ENCODE measurements around the gene SLC6A11.

SLC6A11 gene

DNA sequence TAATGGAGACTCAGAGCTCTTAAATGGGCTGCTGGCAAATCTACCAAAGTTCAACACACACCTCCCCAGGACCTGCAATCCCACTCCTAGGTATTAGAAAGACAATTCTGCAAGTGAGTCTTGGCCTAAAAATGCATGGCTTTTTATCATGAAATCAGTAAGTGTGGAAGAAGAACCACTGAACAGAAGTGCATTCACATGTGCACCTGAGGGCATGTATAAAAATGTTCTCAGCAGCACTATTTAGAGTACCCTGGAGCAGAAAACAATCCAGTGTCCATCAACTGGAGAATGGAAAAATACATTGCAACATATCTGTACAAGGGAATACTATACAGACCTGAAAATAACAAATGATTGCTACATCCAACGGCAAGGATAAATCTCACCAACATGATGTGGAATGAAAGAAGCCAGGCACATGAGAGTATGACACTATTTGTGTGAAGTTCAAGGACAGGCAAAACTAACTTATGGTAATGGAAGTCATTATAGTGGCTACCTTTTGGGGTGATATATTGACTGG, 168.4 kb downstream of the SLC6A11 start:
- no peak for DNase-seq

DNA sequence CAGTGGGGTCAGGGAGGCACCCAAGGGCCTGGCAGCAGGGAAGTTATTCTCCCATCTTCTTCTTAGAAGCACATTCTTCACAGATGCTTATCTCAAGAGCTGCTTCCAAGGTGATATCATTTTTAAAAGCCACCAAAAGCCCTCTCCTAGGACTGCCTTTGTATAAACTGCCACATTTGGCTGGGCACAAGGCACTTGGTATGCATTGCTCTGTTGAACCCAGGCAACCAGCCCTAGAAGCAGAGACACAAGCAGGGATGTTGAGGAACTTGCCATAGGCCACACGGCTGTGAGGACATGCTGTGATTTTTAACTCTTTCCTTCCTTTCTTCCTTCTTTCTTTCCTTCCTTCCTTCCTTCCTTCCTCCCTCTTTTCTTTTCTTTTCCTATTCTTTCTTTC, 169.2 kb downstream of the SLC6A11 start:
- no peak for DNase-seq

DNA sequence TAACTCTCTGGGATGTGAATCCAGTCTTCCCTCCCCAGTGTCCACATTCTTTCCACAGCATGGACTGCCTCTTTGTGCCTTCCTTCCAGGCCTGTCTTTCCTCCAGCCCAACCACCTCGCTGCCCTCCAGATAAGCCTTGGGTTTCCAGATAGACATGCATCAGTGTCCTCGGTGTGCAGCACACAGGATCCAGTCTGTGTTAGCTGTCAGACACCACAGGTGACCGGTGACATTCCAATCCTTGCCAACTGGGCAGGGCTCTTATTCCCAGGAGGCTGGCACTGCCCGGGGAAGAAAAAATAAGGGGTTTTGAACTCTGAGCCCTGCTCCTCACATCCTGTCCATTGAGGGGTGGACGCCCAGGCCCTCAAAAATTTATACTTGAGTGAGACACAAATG, 170.6 kb downstream of the SLC6A11 start:
- DNase-seq, result no peak

DNA sequence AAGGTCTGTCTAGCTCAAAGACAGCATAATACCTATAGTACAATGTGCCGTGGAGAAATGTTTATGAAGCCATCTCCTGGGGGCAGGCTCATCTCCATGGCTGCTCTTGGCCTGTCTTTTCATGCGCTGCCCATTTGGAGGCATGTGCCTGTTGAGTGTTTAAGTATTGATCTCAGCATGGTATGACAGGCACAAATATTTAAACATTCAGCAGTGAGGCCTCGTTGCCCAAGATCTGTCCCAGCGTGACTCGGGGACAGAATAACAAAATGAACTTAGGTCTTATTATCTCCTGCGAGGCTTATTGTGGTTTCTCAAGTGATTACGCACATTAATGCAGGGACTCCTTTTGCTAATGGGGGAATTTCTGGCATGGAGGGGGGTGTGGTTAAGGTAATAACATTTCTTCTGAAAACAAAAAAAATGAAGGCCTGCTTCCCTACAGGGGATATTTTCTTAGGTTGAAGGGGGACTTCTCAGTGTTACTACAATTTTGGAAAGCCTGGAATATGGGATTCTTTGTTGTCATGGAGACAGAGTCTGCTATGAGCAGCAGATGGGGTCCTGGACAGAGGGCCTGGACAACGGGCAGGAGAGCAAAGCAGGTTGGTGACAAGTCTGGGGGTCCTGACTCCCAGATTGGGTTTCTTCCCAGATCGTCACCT, 172.1 kb downstream of the SLC6A11 start:
- no peak for DNase-seq

- DNase-seq, result no peak
Measured at GRCh38 chr3:10988991-10989484, 173.0 kb downstream of the SLC6A11 start.

All from fibroblast of skin of right quadriceps (primary cell).